T-helper 22 cell (primary cell): ENCODE measurements around the gene ZNF106.

ENCODE experiments used
- DNase-seq: peaks from one replicate; pipeline ENCODE4 v3.0.0-alpha.2; 2020; ENCODE audit warnings: low read depth

ZNF106 gene

GRCh38 chr15:42405863-42406482 is 85.0 kb downstream of the ZNF106 start:
- DNase-seq: no peak

DNA sequence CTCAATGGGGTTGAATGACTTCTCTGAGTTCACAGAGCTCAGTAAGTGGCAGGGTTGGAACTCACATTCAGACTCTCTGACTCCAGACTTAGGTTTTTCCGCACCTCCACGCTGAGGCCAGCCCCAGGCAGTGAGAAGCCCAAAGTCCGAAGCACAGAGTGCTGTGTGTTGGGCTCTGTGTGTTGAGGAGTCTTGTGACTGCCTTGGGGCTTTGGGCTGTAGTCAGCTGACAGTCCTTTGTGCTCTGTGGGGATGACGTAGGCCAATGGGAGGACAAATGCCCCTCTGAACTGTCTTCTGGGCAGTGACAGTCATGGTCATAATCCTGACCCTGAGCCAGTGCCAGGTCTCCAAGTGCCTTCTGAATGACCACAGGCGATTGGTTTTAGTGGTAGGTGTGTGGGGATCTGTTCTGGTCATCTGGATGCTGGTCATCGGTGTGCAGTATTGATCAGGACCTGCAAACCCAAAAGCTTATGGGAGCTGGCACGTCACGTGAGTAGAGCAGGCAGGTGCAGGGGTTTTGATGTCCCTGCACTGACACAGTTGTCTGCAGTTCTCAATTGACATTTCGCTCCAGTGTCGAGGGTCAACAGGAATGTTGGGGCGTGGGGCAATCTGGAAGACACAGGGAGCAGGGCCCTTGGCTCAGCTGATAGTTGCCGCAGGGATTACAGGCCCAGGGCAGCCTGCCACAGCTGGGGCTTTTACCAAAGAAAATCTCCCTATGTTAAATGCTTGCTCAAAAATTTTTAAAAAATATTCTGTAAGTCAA is 86.3 kb downstream of the ZNF106 start:
- DNase-seq: no peak

- no peak for DNase-seq
These were observed 87.6 kb downstream of the ZNF106 start for GRCh38 chr15:42403389-42403788.

DNA sequence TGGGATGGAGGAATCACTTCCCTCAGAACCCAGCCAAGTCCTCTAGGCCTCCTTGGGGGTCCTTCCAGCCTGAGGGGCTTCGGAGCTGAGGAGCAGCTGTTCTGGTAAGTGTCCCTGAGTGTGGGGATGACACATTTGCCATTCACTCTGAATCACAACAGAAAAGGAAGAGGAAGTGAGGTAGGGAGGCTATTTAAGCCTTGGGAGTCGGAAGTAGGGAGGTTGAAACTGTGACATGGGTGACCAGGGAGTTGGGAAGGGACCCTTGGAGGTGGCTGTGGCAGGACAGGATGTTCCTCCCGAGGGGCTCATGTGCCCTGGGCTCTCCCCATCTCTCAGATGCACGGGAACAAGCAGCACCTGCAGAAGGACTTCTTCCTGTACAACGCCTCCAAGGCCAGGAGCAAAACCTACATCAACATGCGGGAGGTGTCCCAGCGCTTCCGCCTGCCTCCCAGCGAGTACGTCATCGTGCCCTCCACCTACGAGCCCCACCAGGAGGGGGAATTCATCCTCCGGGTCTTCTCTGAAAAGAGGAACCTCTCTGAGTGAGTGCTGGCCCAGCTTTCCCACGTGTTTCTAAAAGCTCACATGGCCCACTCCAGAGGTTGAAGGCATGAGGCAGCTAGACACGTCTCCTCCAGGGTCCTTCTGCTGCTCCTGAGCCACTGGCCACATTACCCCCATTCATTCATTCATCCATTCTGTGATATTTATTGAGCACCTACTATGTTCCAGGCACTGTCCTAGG is 88.3 kb downstream of the ZNF106 start:
- DNase-seq: no peak

- DNase-seq: no peak
These were observed 89.1 kb downstream of the ZNF106 start for GRCh38 chr15:42401544-42402454.

DNA sequence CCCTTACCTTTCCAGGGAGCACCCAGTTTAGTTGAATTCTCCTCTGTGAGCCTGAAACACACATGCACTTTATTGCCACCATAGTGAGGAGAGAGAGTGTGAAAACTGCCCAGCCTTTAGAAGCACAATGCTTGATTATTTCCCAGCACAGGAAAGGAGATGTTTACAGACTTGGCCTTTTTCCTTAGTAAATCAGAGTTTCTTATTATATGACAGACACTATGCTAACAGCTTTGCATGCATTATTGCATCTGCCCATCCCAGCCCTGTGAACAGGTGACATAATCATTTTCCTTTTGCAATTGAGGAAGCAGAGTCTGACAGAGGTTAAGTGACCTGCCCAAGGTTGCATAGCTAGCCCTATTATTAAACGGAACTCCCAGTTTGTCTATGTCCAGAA is 95.1 kb downstream of the ZNF106 start:
- DNase-seq: no peak

- DNase-seq: no peak
These were observed 96.8 kb downstream of the ZNF106 start for GRCh38 chr15:42394106-42394505.

GRCh38 chr15:42392309-42393024 is 98.5 kb downstream of the ZNF106 start:
- no peak for DNase-seq

- no peak for DNase-seq
These were observed 103.3 kb downstream of the ZNF106 start for GRCh38 chr15:42387603-42388002.

DNA sequence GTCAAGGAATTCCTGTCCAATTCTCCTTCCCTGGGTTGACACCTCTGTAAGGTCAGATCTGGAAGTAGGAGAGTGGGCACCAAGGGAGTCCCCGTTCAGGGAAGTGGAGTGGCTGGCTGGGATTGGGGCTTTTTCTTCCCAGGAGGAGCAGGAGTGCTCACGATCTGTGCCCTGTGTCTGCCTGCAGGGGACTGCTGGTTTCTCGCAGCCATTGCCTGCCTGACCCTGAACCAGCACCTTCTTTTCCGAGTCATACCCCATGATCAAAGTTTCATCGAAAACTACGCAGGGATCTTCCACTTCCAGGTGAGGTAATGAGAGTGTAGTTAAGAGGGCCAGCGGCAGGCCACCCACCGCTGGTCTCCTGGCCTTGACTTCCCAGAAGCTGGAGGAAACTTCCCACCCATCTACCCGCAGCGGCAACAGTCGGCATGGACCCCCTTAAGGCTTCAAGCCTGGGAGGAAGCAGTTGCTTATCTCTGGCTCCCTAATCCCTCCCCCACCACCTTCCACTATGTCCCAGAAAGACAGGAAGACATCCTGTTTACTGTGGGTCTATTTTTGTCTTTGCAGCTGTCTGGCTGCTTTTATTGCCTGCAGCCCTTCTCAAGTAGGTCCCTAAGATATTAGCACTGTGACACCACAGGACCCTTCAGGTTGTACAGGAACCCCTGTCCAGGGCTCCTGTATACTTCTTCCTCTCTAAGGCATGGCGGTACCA is 104.8 kb downstream of the ZNF106 start:
- no peak for DNase-seq

- DNase-seq: no peak
These were observed 105.5 kb downstream of the ZNF106 start for GRCh38 chr15:42385206-42385979.

DNA sequence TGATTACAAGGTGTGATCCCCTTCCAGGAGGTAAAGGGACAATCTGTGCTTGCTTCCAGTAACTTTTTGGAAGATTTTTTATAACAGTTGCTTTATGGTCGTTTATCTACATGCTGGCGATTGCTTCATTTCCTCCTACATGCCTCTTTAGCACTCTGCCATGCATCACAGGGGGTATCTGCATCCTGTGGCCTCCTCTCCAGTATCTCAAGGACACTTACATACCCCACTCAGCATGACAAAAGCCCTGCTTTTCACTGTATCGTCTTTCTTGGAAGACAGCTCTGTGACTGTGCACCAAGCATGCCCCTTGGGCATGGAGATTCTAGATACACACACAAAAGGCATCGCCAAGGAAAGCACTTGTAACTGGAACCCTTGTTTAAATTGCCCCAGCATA is 106.3 kb downstream of the ZNF106 start:
- DNase-seq: no peak

DNA sequence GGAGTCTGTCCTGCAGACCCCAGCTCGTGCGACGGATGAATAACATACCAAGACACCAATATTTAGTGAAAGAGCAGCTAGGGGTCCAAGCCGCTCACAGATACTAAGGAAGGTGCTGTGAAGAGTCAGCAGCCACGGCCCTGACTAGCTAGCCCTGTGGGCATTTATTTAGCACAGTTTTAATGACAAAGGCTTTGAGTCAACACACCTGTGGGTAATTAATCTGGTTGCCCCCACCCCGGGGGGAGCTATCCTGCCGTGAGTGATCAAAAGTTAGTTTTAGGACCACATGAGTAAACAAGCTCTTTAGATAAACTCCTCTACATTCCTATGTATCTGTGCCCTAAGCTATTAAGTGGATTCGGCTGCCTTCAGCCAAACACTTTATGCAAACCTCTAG is 112.9 kb downstream of the ZNF106 start:
- DNase-seq: no peak

DNA sequence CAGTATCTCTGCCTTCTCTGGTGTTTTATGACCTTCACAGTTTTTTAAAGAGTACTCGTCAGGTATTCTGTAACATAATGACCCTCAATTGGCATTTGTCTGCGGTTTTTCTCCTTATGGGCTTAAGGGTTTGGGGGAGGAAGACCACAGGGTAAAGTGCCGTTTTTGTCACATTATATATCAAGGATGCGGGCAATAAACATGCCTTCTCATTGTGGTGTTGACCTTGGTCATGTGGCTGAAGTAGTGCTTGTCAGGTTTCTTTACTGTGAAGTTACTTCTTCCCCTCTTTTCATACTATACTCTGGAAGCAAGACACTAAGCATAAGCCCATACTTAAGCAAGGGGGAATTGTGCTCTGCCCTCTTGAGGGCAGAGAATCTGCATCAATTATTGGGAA is 115.0 kb downstream of the ZNF106 start:
- DNase-seq: no peak

- DNase-seq: no peak
These were observed 115.7 kb downstream of the ZNF106 start for GRCh38 chr15:42375252-42375651.

DNA sequence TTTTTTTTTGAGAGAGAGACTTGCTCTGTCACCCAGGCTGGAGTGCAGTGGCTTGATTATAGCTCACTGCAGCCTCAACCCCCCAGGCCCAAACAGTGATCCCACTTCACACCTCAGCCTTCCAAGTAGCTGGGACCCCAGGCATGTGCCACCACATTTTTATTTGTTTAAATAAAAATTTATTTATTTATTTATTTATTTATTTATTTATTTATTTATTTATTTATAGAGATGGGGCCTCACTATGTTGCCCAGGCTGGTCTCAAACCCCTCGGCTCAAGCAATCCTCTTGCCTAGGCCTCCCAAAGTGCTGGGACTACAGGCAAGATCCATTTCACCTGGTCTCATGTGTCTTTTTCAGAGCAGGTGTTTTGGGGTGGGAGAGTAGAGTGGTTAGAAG is 116.1 kb downstream of the ZNF106 start:
- DNase-seq: no peak

GRCh38 chr15:42373936-42374335 is 117.0 kb downstream of the ZNF106 start:
- DNase-seq: no peak

- no peak for DNase-seq
These were observed 117.7 kb downstream of the ZNF106 start for GRCh38 chr15:42373274-42373673.

DNA sequence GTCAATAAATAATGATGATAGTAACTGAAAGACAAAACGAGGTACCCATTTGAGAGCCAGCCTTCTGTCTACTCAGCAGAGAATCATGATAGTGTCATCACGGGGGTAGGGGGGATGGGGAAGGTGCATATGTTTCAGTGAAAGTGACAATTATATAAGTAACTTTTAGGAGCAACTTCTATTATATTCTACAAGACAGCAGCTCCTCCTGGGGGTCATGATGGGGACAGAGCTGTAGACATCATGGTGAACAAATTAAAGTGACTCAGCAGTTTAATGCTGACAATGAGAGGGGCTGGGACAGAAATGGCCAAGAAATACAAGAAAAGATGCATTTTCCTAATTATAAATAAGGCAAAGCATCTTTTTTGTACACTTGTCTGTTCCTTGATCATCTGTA is 119.8 kb downstream of the ZNF106 start:
- no peak for DNase-seq

- no peak for DNase-seq
These were observed 122.8 kb downstream of the ZNF106 start for GRCh38 chr15:42368096-42368495.
